Thyroid gland (tissue), 4 donors: ENCODE data around the gene DUSP15. TPM values are rescaled to one million over a fixed set of nuclear protein-coding genes. Genes with fewer than 3 reads are reported as not detected.

Experiments
- DNase-seq, 2 donors: peaks; one replicate each; pipeline ENCODE4 v3.0.0-alpha.2; 2019
- H3K27ac ChIP-seq, 3 donors: fragments of 200-600 bp; sonication (generic); 1 replicate in 2 of 3; 2 replicates in 1 of 3; pipeline ENCODE4 v1.5.1; 2016 to 2019; ENCODE audit warnings: mild to moderate bottlenecking in 1 of 3, moderate library complexity in 1 of 3
- H3K27me3 ChIP-seq: fragments of 200-600 bp; sonication (generic); one replicate; pipeline ENCODE4 v1.5.1; 2019
- H3K36me3 ChIP-seq, 2 donors: fragments of 200-600 bp; sonication (generic); one replicate each; pipeline ENCODE4 v1.5.1; 2016 to 2019
- H3K4me1 ChIP-seq, 2 donors: fragments of 200-600 bp; sonication (generic); one replicate each; pipeline ENCODE4 v1.5.1; 2017 to 2019
- H3K4me3 ChIP-seq, 3 donors: fragments of 200-600 bp; sonication (generic); replicated peaks in 1 of 3; 1 replicate in 2 of 3; 2 replicates in 1 of 3; pipeline ENCODE4 v1.5.1; 2016; ENCODE audit warnings: mild to moderate bottlenecking in 1 of 3
- H3K9me3 ChIP-seq: fragments of 200-600 bp; sonication (generic); one replicate; pipeline ENCODE4 v1.5.1; 2017
- POLR2A ChIP-seq, 2 donors: fragments of 450-650 bp; IDR thresholded peaks; one replicate each; pipeline ENCODE4 v1.6.1; 2017; ENCODE audit warnings: antibody characterized with exemption in 2 of 2, mild to moderate bottlenecking in 2 of 2, moderate library complexity in 1 of 2
- WGBS, 2 donors: methylation state at CpG; one replicate each; pipeline ENCODE4 v1.1.5; 2017; 5-methylcytosine and 5-hydroxymethylcytosine counted together
- intact Hi-C: fragments of 100-400 bp; cut with DNase I; formaldehyde crosslinking; loops from one replicate; pipeline ENCODE4 v1.15.1; 2023
- total RNA-seq, 4 donors: library from RNA; depleted of rRNA; stranded (reverse); fragments of >200 nt; gene quantifications; one replicate each; pipeline ENCODE4 v1.2.3, GENCODE V29; 2016
- TF ChIP-seq, protein P1 (sequence below), 6 experiments: fragments of 200-600 bp in 3 of 6; fragments of 450-650 bp in 3 of 6; sonication (generic) in 3 of 6; IDR thresholded peaks; one replicate each; pipeline ENCODE4 v1.5.1; 2016 to 2019; ENCODE audit warnings: antibody characterized with exemption in 6 of 6, mild to moderate bottlenecking in 2 of 6, inconsistent platforms in 1 of 6, moderate library complexity in 1 of 6

The DUSP15 gene
- total RNA-seq, 4 donors from 2014 or later, result 5.4 to 9.1 (median 7.0) TPM

- Histone ChIP-seq H3K4me3 (no peak overlapping the region), H3K27me3 (no peaks in the 10 kb centered on the region), H3K9me3 (no peaks in the 10 kb centered on the region), H3K4me1 (no peaks in the 10 kb centered on the region), H3K36me3 (no peaks in the 10 kb centered on the region), H3K27ac (no peak overlapping the region)
- DNase-seq, result no peak
- intact Hi-C loops, result no loop called here
- WGBS, 2 donors, result 89% methylated on average over 7 of the region's 7 CpGs
- no peak for TF ChIP-seq POLR2A (IDR thresholded peaks at IDR 0.05)
- TF ChIP-seq, protein P1, sequence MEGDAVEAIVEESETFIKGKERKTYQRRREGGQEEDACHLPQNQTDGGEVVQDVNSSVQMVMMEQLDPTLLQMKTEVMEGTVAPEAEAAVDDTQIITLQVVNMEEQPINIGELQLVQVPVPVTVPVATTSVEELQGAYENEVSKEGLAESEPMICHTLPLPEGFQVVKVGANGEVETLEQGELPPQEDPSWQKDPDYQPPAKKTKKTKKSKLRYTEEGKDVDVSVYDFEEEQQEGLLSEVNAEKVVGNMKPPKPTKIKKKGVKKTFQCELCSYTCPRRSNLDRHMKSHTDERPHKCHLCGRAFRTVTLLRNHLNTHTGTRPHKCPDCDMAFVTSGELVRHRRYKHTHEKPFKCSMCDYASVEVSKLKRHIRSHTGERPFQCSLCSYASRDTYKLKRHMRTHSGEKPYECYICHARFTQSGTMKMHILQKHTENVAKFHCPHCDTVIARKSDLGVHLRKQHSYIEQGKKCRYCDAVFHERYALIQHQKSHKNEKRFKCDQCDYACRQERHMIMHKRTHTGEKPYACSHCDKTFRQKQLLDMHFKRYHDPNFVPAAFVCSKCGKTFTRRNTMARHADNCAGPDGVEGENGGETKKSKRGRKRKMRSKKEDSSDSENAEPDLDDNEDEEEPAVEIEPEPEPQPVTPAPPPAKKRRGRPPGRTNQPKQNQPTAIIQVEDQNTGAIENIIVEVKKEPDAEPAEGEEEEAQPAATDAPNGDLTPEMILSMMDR (IDR thresholded peaks at IDR 0.05), result no peak
These were observed 45.4 kb upstream of the DUSP15 start for GRCh38 chr20:31915491-31916280.

- no peak overlapping the region for H3K4me3 ChIP-seq
- no peaks in the 10 kb centered on the region for H3K27me3 ChIP-seq
- no peaks in the 10 kb centered on the region for H3K36me3 ChIP-seq
- TF ChIP-seq, protein P1 (IDR thresholded peaks at IDR 0.05), result no peak
- no peak for TF ChIP-seq POLR2A (IDR thresholded peaks at IDR 0.05)
- no peaks in the 10 kb centered on the region for H3K4me1 ChIP-seq
- intact Hi-C loops, result no loop called here
- WGBS, 2 donors, result 87 to 89% methylated on average over 5 of the region's 5 CpGs
- H3K9me3 ChIP-seq, result no peaks in the 10 kb centered on the region
- DNase-seq, result no peak
- H3K27ac ChIP-seq, result no peak overlapping the region
These were observed 43.8 kb upstream of the DUSP15 start for GRCh38 chr20:31914170-31914569.

DNA sequence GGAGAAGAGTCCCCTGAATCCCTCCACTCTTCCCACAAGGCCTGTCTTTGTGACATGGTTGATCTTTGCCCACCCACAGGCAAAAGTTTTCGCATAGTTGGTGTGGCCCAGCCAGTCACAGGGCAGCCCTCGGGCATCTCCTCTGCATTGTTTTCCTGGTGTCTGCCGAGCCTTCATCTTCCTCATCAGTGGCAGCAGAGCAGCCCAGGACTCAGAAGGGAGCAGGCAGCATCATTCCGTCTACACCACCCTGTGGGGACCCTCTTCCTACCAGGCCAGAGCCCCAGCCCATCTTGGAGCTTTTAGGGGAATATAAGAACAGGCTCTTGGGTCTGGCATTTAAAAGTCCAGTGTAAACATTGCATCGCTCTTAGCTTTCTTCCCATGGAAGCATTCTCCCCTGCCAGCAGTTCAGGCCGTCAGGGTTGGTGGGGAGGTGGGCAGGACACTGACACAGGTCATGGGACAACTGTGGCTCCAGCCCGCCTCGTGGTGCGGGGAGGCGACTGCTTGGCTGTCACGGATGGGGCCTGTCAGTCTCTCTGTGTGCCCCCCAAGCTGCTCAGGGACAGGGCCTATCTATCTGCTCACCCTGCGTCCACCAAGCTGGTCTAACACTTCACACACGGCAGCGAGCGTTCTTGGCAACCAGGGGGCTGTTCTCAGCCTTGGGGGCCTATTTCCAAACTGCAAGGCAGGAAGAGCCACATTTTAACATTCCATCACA lies 43.3 kb upstream of the DUSP15 start:
- WGBS, 2 donors, result 69 to 75% methylated on average over 9 to 15 of the region's 15 CpGs
- Histone ChIP-seq H3K27me3 (no peaks in the 10 kb centered on the region), H3K4me3 (no peak overlapping the region), H3K27ac (no peak overlapping the region), H3K9me3 (no peaks in the 10 kb centered on the region), H3K36me3 (no peaks in the 10 kb centered on the region), H3K4me1 (no peaks in the 10 kb centered on the region)
- no peak for DNase-seq
- intact Hi-C loops, result no loop called here
- no peak for TF ChIP-seq POLR2A (IDR thresholded peaks at IDR 0.05)
- TF ChIP-seq, protein P1 (IDR thresholded peaks at IDR 0.05), result no peak

- H3K4me3 ChIP-seq, result no peak overlapping the region
- H3K36me3 ChIP-seq, result no peaks in the 10 kb centered on the region
- H3K4me1 ChIP-seq, result no peaks in the 10 kb centered on the region
- 89 to 92% methylated on average over 4 of the region's 4 CpGs for WGBS, 2 donors
- TF ChIP-seq, protein P1 (IDR thresholded peaks at IDR 0.05), result no peak
- TF ChIP-seq POLR2A (IDR thresholded peaks at IDR 0.05), result no peak
- DNase-seq, result no peak
- no peak overlapping the region for H3K27ac ChIP-seq
- H3K9me3 ChIP-seq, result no peaks in the 10 kb centered on the region
- no peaks in the 10 kb centered on the region for H3K27me3 ChIP-seq
- intact Hi-C loops, result no loop called here
These were observed 39.9 kb upstream of the DUSP15 start for GRCh38 chr20:31910071-31910803.
